Embryonic facial prominence (tissue), 1 donor: ENCODE measurements around the gene P2RY10.
"Not testable (repeated sequence)": the region's sequence is repeated elsewhere in the genome, so short reads cannot be mapped to it uniquely, and the experiment has no call there.

ENCODE experiments used
- DNase-seq: peaks from one replicate; pipeline ENCODE4 v3.0.0-alpha.2; 2016; ENCODE audit errors: extremely low spot score

P2RY10 gene, protein sequence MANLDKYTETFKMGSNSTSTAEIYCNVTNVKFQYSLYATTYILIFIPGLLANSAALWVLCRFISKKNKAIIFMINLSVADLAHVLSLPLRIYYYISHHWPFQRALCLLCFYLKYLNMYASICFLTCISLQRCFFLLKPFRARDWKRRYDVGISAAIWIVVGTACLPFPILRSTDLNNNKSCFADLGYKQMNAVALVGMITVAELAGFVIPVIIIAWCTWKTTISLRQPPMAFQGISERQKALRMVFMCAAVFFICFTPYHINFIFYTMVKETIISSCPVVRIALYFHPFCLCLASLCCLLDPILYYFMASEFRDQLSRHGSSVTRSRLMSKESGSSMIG

DNA sequence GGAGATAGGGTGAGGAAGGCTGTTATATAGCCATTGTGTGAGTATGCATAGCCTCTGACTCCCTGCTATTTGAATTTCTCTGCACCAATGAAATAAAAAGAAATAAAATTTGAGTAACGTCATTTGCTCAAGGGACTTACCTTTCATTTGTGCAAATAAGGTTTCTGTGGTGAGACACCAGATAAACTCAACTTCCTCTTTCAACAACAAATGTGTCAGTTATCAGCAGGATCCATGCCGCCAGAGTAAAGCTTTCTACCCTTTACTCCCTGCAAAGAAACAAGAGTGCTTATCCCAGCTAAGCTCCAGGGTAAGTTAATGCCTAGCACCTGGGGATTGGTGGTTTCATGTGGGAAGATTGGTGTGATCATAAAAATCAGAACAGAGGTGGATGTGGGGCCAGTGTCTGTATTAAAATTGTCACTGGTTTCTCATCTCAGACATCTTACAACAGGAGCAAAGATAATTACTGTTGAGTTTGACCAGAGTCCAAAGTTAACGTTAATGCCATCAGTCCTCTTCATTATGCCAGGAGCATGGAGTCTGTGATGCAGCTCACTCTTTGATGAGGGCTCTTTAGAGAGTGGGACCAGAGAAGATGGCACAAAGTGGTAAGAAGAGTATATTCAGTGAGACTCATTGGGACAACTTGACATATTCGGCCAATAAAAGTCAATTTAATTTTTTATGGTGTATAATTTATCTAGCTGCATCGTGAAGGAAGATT, at the start of gene P2RY10:
Gene P2RY10 (plus strand): TSS at position 206 of the 727 bp plus-strand sequence. CDS start 15,130 bp downstream, outside the sequence.
- no peak for DNase-seq

DNA sequence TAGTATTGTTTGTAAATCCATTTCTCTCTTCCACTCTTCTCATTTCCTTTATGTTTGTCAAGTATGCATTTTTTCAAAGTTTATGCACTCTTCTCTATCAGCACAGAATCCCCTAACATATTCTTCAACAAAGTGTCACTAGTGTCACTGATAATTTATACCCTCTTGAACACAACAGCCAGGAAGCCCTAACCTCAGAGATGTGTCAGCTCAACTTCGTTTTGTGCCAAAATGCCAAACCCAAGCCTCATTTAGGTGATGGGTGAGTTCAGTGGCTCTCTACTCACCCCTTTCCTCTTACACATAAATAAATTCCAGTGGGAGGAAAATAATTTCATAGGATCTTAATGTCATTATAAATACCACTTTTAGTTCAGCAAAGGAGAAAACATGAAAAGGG, 22.4 kb upstream of the P2RY10 start:
- no peak for DNase-seq

DNA sequence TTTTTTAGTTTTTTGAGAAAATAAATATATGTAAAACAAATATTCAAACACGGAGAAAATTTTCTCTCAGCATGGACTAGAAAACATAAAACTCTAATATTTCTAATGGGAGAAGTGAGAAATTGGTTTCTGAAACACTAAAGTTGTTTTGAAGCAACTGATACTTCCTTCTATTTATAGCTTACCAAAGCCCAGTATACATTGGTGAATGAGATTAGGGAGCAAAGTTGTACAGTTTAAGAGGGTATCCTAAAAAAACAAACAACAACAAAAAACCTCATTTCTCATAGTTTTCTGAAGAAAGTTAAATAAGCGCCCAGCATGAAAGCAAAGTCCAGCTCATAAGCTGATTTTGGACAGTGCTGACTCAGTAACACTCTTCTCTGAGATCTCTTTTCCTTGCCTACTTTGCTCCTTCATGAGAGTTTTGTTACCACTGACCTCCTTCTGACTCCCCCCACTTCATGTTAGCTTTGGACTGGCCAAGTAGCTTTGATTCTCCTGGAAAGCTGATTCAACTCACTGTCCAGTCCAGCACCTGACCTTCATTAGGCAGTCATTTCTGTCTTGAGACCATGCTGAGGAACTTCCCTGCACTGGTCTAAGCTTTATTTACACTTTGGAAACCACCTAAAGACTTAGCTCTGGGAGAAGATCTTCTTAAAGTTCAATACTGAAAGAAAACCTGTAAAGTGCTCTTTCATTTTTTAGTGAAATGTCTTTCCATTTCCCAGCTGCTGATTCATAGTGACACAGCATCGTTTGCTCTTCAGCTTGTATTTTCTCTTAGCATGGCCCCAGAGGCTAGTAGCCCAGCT, 21.8 kb upstream of the P2RY10 start:
- no peak for DNase-seq

DNA sequence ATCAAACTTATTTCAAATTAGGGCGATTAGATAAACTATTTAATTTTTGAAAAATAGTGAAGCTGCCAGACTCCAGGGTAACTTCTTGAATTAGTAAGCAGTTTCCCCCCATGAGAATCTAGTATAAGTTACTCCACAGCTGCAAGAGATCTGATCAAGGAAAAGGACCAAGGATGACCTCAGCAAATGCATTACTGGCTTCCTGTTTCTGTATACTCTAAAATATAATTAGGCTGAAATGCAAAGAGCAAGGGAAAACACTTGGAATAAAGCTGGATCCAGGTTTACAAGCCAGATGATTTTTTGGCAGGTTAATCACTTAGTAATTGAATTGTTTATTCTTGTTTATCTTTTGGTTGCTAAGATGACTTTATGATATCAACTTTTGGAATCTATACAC, 13.4 kb upstream of the P2RY10 start:
- DNase-seq, result no peak

DNA sequence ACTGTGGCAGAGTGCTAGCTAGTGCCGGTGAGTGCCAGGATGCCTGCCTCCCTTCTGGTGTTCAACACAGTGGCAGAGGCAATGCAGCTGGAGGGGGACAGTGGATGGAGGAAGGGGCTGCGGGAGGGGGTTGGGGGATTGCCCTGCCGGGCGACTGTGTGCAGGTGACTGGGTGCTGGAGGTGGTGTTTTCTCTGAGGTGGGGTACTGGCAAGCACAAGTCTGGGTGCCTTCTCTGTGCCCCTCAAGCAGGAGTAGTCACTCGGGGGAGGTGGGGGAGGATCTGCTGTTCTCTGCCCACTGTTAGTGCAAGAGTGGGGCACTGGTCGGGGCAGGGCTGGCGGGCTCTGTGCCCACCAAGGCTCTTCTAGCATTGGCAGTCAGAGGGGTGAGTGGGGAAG, 10.3 kb upstream of the P2RY10 start:
- DNase-seq, result no peak

DNA sequence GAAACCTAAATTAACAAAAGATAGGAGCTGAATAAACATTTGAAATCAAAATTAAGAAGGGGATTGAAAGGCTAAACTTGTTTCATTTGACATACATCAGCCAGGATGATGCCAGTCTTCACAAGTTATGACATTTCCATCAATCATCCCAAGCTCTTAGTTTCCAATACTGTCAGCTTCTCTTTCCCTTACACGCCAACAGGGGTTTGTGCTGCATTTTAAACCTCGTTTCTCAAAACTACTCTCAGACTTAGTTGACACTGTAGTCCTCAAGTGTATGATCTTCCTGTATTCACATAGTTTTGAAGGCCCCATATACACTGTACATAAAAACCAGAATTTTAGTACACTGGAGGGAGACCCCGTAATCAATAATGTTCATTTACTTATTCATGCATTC, 840 bp upstream of the P2RY10 start:
- DNase-seq, result no peak

DNA sequence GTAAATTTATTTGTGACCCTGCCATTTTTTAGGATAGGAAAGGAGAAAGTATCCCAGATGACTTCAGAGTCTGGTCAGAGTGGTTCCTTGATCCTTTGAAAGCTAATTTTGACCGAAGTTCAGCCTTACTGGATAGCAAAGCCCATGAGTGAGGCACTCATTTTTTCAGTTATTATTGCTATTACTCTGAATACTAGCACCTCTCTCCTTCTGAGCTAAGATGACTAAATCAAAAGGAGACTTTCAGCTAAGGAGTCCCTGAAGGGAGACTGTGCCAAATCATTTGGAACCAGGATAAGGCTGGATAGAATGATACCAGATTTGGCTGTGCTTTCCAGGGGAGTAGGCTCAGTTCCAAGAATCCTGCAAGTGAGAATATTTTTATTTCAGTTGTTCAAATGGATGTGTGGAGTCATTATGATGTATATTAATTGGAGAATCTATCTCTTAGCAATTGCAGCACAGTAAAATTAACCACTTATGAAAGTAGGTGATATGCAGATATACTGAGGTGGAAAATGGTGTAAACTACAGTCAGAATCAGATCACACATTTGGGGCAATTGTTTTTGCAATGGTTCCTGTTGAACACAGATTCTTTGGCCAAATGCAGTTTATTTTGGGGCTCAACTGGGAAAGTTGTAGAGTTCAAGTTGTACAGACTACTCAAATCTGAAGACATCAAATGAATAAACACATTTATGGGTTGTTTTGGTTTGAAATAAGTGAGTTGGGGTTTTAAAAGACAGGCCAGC, 1.2 kb downstream of the P2RY10 start:
- DNase-seq, result no peak

DNA sequence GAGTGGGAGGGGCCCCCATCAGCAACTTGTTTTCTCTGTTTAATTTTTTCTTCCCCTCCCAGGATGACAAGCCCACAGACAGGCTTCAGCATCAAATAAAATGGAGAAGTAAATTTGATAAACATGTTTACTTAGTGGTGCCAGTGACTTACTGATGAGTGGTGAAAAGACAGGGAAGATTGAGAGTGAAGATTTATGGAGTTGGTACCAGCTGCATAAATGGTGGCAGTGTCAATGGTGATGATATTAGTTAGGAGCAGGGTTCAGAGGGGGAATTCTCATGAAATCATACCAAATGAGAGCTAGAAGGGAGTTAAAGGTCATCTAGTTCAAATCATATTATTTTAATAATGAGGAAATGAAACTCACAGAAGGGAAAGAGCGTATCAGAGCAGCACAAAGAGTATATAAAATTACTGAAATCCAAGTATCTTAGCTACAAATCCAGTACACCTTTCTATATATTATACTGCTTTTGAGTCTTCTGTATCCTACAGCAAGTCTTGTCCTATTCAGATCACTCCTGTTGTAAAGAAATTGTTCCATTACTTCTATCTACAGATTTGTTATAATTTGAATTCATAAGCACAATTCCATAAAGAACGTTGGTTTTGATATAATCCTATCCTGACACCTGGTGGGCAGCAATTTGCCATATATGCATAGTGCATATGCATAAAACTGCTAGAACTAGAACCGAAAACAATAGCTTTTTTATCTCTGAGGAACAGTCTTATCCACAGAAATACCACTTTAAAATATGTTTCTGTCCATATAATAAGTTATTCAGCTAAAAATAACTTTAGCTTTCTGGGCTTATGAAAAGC, 5.0 kb downstream of the P2RY10 start:
- DNase-seq, result no peak

DNA sequence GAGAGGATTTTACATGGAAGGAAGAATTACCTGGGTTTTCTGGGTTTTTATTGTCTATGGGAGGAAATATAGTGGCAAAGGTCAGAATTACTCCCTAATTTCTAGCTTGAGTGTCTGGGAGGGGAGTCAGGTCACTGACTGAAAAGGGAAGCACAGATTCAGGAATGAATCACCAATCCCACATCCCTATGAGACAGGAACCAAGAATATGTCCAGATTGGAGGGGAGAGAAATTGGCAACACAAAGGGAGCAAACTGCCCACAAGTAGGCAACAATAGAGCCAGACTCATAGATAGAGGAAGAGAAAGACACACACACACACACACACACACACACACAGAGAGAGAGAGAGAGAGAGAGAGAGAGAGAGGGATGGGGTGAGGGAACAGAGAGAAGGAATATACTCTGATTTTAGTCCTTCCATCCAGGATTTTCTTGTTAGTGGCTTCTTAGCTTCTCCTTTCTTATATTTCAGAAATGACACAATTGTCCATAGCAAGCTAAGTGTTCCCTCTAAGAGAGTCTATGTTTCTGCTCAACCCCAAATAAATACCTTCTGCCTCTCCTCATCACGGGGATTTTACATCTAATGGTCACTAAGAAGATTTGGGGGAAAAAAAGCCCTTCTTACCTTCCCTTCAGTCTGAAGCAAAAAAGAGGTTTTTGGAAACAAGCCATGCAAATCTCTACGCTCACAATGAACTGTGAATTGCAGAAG, 12.0 kb downstream of the P2RY10 start:
- DNase-seq, result no peak

DNA sequence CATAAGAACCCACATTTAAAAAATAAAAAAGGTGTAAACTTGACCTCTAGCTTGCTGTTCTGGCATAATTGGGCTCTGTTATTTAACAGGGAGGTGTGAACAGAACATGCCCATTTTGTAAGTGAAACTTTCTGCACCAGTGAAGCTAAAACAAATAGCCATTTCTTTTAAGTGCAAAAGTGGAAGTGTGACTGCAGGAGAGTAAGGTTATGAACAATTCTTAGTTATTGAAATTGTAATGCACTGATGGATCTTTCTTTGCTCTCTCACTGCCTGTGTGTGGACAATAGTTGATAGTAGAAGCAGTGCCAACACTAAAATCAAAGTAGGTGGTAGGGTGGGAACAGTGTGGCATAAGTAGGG, 12.6 kb downstream of the P2RY10 start:
- no peak for DNase-seq

DNA sequence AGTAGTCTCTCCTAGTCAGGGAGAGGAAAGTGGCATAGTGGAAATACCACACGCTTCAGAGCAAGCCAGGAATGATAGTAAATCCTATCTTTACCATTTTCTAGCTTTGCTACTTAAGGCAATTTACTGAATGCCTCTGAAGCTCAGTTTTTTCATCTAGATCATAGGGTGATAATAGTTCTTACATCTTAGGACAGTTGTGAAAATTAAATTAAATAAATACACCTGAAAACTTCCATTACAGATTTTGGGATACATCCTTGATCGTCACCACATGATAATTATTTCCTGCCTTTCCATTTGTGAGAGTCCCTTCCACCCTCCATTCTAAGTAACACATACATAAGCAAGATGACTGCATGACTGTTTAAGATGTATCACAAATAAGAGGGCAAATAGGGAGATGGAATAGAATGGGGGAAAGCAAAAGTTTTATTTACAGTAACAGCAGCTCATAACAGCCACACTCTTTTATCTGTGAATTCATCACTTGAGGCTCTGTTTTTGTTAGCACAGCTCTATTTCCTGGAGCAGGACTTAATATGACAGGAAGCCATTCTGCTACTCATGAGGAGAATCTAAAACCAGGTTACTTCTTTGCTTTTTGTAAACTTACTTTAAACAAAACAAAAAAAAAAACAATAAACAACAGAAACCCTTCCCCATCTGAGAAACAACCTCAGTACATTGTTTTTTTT, 13.4 kb downstream of the P2RY10 start:
- no peak for DNase-seq

DNA sequence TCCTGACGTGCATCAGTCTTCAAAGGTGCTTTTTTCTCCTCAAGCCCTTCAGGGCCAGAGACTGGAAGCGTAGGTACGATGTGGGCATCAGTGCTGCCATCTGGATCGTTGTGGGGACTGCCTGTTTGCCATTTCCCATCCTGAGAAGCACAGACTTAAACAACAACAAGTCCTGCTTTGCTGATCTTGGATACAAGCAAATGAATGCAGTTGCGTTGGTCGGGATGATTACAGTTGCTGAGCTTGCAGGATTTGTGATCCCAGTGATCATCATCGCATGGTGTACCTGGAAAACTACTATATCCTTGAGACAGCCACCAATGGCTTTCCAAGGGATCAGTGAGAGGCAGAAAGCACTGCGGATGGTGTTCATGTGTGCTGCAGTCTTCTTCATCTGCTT, 15.7 kb downstream of the P2RY10 start:
- no peak for DNase-seq

DNA sequence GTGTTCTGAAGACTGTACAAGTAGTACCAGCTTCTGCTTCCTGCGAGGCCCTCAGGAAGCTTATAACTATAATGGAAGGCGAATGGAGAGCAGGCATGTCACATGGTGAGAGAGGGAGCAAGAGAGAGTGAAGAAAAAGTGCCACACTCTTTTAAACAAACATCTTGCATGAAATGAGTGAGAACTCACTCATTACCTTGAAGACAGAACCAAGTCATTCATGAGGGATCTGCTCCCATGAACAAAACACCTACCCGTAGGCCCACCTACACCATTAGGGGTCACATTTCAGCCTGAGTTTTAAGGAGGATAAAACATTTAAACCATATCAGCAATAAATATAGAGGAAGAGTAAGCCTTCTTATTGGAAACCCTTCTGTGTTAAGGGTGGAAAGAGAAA, 19.4 kb downstream of the P2RY10 start:
- DNase-seq, result no peak

DNA sequence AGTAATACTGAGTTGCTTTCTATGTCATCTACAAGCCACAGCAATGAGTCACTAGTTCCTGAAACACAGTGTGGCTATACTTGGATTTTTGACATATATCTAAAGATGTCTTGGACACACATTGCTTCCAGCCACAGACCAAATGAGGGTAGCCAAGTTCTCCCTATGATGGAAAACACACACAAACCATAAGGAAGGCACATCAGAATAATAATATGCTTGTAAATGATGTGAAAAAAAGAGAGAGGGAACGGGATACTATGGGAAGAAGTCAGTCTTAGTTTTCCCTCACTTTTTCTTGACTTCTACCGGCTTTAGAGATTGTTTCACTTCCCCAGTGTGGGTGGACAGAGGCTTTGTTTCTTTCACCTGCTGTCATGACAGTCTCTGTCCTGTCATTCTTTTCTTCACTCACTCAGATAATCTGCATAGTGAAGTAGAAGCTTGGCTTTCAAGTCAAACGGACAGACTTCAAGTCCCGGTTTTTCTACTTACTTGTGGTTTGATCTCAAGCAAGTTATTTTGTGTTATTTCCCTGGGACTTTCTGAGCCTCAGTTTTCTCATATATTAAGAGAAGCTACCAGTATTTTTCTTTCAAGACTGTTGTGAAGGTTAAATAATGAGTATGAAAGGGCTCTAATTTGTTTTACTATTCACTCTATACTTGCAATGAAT, 34.7 kb downstream of the P2RY10 start:
- no peak for DNase-seq

DNA sequence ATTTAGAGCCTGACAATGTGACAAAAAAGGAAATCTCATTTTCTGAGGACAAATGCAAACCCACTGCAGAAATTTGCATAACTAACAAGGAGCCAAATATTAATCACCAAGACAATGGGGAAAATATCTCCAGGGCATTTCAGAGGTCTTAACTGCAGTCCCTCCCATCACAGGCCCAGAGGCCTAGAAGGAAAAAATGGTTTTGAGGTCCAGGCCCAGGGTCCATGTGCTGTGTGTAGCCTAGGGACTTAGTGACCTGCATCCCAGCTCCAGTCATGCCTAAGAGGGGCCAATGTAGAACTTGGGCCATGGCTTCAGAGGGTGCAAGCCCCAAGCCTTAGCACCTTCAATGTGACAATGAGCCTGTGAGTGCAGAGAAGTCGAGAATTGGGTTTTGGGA, 44.2 kb downstream of the P2RY10 start:
- no peak for DNase-seq

DNA sequence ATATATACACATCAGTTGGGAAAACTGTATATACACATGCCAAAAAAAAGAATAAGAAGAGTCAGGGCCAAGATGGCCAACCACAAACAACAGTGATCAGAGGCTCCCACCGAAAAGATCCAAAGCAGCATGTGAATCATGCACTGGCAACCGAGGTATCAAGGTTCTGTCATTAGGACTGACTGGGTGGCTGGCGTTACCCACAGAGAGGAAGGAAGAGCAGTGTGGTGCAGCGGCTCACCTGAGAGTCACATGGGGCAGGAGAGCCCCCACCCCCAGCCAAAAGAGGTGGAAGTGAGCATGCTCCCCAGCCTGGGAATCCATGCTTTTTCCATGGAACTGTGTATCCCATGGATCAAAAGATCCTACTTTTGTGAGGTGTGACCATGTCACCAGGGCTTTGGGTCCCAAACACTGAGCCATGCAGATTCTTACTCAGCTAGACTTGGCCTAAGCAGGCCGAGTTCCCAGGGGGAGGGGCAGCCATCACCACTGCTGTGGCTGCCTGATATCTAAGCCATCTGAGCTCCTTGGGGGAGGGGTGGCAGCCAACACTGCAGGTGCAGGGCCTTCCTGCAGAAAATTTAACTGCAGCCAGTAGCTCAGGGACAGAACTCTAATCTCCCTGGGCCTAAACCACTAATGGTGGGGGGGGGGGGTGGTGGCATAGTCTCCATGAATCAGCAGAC, 52.8 kb downstream of the P2RY10 start:
- no peak for DNase-seq

DNA sequence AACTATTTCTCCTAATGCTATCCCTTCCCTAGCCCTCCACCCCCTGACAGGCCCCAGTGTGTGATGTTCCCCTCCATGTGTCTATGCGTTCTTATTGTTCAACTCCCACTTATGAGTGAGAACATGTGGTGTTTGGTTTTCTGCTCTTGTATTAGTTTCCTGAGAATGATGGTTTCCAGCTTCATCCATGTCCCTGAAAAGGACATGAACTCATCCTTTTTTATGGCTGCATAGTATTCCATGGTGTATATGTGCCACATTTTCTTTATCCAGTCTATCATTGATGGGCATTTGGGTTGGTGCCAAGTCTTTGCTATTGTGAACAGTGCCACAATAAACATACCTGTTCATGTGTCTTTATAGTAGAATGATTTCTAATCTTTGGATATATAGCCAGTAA, 62.3 kb downstream of the P2RY10 start:
- DNase-seq, result not testable (repeated sequence)
